Brain microvascular endothelial cell (primary cell): Measurements from ENCODE around the gene VPS11.
A peak's percentile ranks its signal among the peaks of the same experiment; 100 is the strongest.

ENCODE experiments used
- DNase-seq: peaks from one replicate; pipeline ENCODE4 v3.0.0-alpha.2; 2020
- H3K27ac ChIP-seq: fragments of 250-450 bp; sonication (Bioruptor Pico); 2 replicates; pipeline ENCODE4 v1.5.1; 2020; ENCODE audit warnings: mild to moderate bottlenecking, moderate library complexity
- H3K27me3 ChIP-seq: fragments of 250-450 bp; sonication (Bioruptor Pico); replicated peaks from 2 replicates; pipeline ENCODE4 v1.5.1; 2020; ENCODE audit warnings: mild to moderate bottlenecking
- H3K36me3 ChIP-seq: fragments of 250-450 bp; sonication (Bioruptor Pico); replicated peaks from 2 replicates; pipeline ENCODE4 v1.5.1; 2020; ENCODE audit warnings: mild to moderate bottlenecking
- H3K4me3 ChIP-seq: 2 replicates; pipeline ENCODE4 v1.5.1; 2011; ENCODE audit warnings: low read depth, mild to moderate bottlenecking, control low read depth, low read length, moderate library complexity
- in situ Hi-C: cut with HindIII; loops from 2 replicates; pipeline ENCODE4 v1.10.0; 2017; ENCODE audit warnings: low sequenced_read_pairs, low pct_ligation_motif_present
- TF ChIP-seq, protein P1 (sequence below): IDR thresholded peaks from 2 replicates; pipeline ENCODE4 v1.5.1; 2011; ENCODE audit warnings: low read depth, mild to moderate bottlenecking, moderate library complexity, low read length, control low read depth, inconsistent platforms; ENCODE audit errors: missing control alignments

VPS11 gene

DNA sequence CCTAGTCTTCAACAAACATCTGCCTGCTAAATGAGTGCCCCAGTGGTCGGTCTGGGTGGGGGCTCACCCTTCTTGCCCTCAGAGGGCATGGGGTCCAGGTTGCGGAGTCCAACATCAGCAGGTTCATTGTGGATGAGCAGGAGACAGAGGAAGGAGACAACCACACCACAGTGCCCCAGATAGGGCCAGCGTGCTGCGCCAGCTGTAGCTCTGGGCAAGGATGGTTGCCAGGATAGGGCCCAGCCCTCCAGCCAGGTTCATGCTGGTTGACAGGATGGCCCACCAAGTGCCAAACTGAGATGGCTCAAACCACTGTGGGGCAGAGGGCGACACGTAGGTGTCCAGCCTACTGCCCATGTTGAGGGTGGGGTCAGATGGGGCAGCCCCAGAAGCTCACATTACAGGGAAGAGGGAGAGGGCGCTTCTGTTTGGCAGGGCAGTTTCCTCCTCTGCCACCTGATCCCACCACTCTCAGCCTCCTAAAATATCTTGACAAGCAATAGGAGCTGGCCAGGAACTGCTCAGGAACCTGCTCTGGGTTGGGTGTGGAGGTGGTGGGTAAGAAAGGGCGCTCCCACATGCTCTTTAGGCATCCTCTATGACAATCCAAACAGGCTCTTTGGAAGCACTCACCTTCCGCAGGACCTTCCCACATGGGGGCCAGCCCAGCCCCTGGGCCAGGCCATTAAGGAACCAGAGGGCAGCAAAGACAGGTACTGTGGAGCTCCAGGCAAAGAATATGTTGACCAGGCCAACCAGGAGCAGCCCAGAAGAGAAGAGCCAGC is 39.9 kb upstream of the VPS11 start:
- DNase-seq = no peak
- H3K4me3 ChIP-seq = no peak overlapping the region
- TF ChIP-seq, protein P1, sequence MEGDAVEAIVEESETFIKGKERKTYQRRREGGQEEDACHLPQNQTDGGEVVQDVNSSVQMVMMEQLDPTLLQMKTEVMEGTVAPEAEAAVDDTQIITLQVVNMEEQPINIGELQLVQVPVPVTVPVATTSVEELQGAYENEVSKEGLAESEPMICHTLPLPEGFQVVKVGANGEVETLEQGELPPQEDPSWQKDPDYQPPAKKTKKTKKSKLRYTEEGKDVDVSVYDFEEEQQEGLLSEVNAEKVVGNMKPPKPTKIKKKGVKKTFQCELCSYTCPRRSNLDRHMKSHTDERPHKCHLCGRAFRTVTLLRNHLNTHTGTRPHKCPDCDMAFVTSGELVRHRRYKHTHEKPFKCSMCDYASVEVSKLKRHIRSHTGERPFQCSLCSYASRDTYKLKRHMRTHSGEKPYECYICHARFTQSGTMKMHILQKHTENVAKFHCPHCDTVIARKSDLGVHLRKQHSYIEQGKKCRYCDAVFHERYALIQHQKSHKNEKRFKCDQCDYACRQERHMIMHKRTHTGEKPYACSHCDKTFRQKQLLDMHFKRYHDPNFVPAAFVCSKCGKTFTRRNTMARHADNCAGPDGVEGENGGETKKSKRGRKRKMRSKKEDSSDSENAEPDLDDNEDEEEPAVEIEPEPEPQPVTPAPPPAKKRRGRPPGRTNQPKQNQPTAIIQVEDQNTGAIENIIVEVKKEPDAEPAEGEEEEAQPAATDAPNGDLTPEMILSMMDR = no peak
- H3K36me3 ChIP-seq = peaks cover 14% of the 10 kb centered on the region
- in situ Hi-C loops = no loop called here
- H3K27me3 ChIP-seq = no peaks in the 10 kb centered on the region
- H3K27ac ChIP-seq = no peak overlapping the region

GRCh38 chr11:119028346-119029068 is 39.1 kb upstream of the VPS11 start:
- Histone ChIP-seq H3K4me3 (no peak overlapping the region), H3K27me3 (no peaks in the 10 kb centered on the region), H3K27ac (no peak overlapping the region), H3K36me3 (peaks cover 14% of the 10 kb centered on the region)
- DNase-seq = no peak
- TF ChIP-seq, protein P1 = no peak
- in situ Hi-C loops = no loop called here

- TF ChIP-seq, protein P1 = no peak
- no peak for DNase-seq
- Histone ChIP-seq H3K36me3 (peaks cover 14% of the 10 kb centered on the region), H3K27me3 (no peaks in the 10 kb centered on the region), H3K4me3 (no peak overlapping the region), H3K27ac (no peak overlapping the region)
- in situ Hi-C loops = no loop called here
Observed at GRCh38 chr11:119029069-119029339, 38.6 kb upstream of the VPS11 start.

DNA sequence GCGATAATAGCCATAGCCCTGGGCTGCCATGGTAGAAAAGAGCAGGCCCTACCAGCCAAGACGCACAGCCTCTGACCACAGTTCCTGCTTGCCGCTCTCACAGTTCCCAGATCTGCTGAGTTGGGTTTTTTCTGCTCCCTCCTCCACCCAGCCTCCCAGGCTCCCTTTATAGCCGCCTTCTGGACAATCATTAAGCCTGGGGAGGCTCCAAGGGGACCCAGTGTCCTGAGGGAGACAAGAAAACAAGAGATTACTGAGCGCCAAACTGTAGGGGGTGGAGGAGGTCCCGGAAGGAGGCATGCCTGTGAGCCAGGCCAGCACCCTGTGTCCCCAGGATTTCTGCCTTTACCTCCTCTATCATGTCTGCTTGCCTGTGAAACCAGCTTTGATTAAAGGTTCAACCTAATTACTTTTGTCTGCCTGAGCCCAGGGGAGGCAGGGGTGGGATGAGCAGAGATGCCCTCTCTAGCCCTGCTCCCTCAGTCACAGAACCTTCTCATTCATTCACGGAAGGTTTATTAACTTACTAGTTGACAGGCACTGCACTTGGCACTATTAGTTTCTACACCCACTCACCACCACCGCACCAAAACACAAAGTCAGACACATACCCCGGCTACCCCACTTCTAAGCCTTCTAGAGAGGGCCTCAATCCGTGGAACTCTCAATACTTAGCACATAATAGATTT is 38.1 kb upstream of the VPS11 start:
- Histone ChIP-seq H3K4me3 (peak overlapping the region; percentile 88), H3K27me3 (no peaks in the 10 kb centered on the region), H3K27ac (no peak overlapping the region), H3K36me3 (peaks cover 12% of the 10 kb centered on the region)
- no peak for DNase-seq
- TF ChIP-seq, protein P1 = no peak
- in situ Hi-C loops = no loop called here

- TF ChIP-seq, protein P1 = no peak
- Histone ChIP-seq H3K4me3 (peak overlapping the region; percentile 88), H3K27me3 (no peaks in the 10 kb centered on the region), H3K27ac (no peak overlapping the region), H3K36me3 (peaks cover 7% of the 10 kb centered on the region)
- DNase-seq = no peak
- in situ Hi-C loops = no loop called here
Observed at GRCh38 chr11:119030029-119030328, 37.6 kb upstream of the VPS11 start.
